ENCODE results near the gene PCSK5. TPM values are rescaled to one million over a fixed set of nuclear protein-coding genes. Genes with fewer than 3 reads are reported as not detected.
A peak's percentile ranks its signal among the peaks of the same experiment; 100 is the strongest.

Gene PCSK5
- total and polyA plus RNA-seq, 4 donors: 0.58 to 3.6 (median 0.82) TPM

- Histone ChIP-seq H3K27ac (ENCODE audit: low read depth in 1 of 2, low read length in 2 of 2) (no peak overlapping the region), H3K9ac (ENCODE audit: low read depth in 1 of 2, low read length in 2 of 2) (no peak overlapping the region), H3K36me3 (ENCODE audit: control insufficient read depth in 4 of 4, insufficient read depth in 3 of 4, low read depth in 1 of 4, low read length in 3 of 4) (no peaks in the 10 kb centered on the region), H3K4me3 (ENCODE audit: low read depth in 1 of 3, low read length in 3 of 3) (no peak overlapping the region), H3K27me3 (ENCODE audit: control insufficient read depth in 4 of 4, insufficient read depth in 4 of 4, low read length in 3 of 4) (no peaks in the 10 kb centered on the region), H3K4me1 (ENCODE audit: control insufficient read depth in 4 of 4, insufficient read depth in 4 of 4, low read length in 3 of 4) (no peaks in the 10 kb centered on the region), H3K9me3 (ENCODE audit: control insufficient read depth in 4 of 4, low read length in 3 of 4) (no peaks in the 10 kb centered on the region)
- no peak for DNase-seq (ENCODE audit: low spot score)
- WGBS: 76% methylated on average over 11 of the region's 11 CpGs
- TF ChIP-seq RAD21 (IDR thresholded peaks at IDR 0.05) (peak in 1 of 2 donors; percentile 14), MAX (IDR thresholded peaks at IDR 0.05) (no peak), EGR1 (IDR thresholded peaks at IDR 0.05; ENCODE audit: low read depth in 2 of 2) (no peak)
Observed at GRCh38 chr9:76219560-76220151, 329.2 kb downstream of the PCSK5 start.

GRCh38 chr9:76221423-76221822 lies 330.9 kb downstream of the PCSK5 start:
- no peak overlapping the region for H3K27ac ChIP-seq (ENCODE audit: low read depth in 1 of 2, low read length in 2 of 2)
- no peak for DNase-seq (ENCODE audit: low spot score)
- no peaks in the 10 kb centered on the region for H3K4me1 ChIP-seq (ENCODE audit: control insufficient read depth in 4 of 4, insufficient read depth in 4 of 4, low read length in 3 of 4)
- WGBS: 43% methylated on average over 6 of the region's 6 CpGs
- H3K27me3 ChIP-seq (ENCODE audit: control insufficient read depth in 4 of 4, insufficient read depth in 4 of 4, low read length in 3 of 4): no peaks in the 10 kb centered on the region
- no peak for TF ChIP-seq REST (IDR thresholded peaks at IDR 0.05)
- no peak for TF ChIP-seq TAF1 (conservative IDR thresholded peaks at IDR 0.05)
- TF ChIP-seq GABPA (IDR thresholded peaks at IDR 0.05 in 1 of 2, conservative IDR thresholded peaks at IDR 0.05 in 1 of 2): no peak
- no peak for TF ChIP-seq NR2F2 (IDR thresholded peaks at IDR 0.05)
- no peak for TF ChIP-seq EGR1 (IDR thresholded peaks at IDR 0.05; ENCODE audit: low read depth in 2 of 2)
- TF ChIP-seq FOXA1 (IDR thresholded peaks at IDR 0.05): no peak
- no peak for TF ChIP-seq FOXA2 (IDR thresholded peaks at IDR 0.05)
- no peak for TF ChIP-seq MAX (IDR thresholded peaks at IDR 0.05)
- TF ChIP-seq CTCF (IDR thresholded peaks at IDR 0.05; ENCODE audit: low read depth, low read length, missing input control): no peak
- TF ChIP-seq HNF4G (IDR thresholded peaks at IDR 0.05): no peak
- no peak for TF ChIP-seq YY1 (IDR thresholded peaks at IDR 0.05)
- no peak for TF ChIP-seq ATF3 (IDR thresholded peaks at IDR 0.05)
- no peak for TF ChIP-seq ZBTB33 (IDR thresholded peaks at IDR 0.05)
- TF ChIP-seq SP1 (IDR thresholded peaks at IDR 0.05): no peak
- no peaks in the 10 kb centered on the region for H3K36me3 ChIP-seq (ENCODE audit: control insufficient read depth in 4 of 4, insufficient read depth in 3 of 4, low read depth in 1 of 4, low read length in 3 of 4)
- H3K9me3 ChIP-seq (ENCODE audit: control insufficient read depth in 4 of 4, low read length in 3 of 4): no peaks in the 10 kb centered on the region
- H3K4me3 ChIP-seq (ENCODE audit: low read depth in 1 of 3, low read length in 3 of 3): no peak overlapping the region
- no peak overlapping the region for H3K9ac ChIP-seq (ENCODE audit: low read depth in 1 of 2, low read length in 2 of 2)
